A549 (cell line): ENCODE results near the gene SLC17A1.

Experiments
- ESRRA ChIP-seq: fragments of 150-350 bp; IDR thresholded peaks from 2 replicates; pipeline ENCODE4 v1.6.1; 2014; ENCODE audit warnings: mild to moderate bottlenecking, low read length, borderline replicate concordance
- FOSL2 ChIP-seq, 2 experiments: fragments of 450-650 bp in 1 of 2; fragments of >200 bp in 1 of 2; sonication (Bioruptor Twin) in 1 of 2; formaldehyde crosslinking; IDR thresholded peaks; 2 replicates each; pipeline versions ENCODE4 v1.5.0 to v1.6.1; 2016 to 2020; ENCODE audit warnings: mild to moderate bottlenecking in 1 of 2, moderate library complexity in 1 of 2
- HDAC2 ChIP-seq: fragments of 200-600 bp; sonication (generic); IDR thresholded peaks from 2 replicates; pipeline ENCODE4 v1.6.1; 2016
- JUNB ChIP-seq: fragments of >200 bp; sonication (Bioruptor Twin); formaldehyde crosslinking; IDR thresholded peaks from 2 replicates; pipeline ENCODE4 v1.6.1; 2016
- KDM1A ChIP-seq: fragments of 200-600 bp; sonication (generic); IDR thresholded peaks from 2 replicates; pipeline ENCODE4 v1.6.1; 2016; ENCODE audit warnings: low read depth, mild to moderate bottlenecking
- NR3C1 ChIP-seq: fragments of >200 bp; sonication (Bioruptor Twin); formaldehyde crosslinking; IDR thresholded peaks from 3 replicates; pipeline ENCODE4 v1.6.1; 2017
- PHF8 ChIP-seq: fragments of 200-600 bp; sonication (generic); IDR thresholded peaks from 2 replicates; pipeline ENCODE4 v1.6.1; 2016; ENCODE audit warnings: low read depth, mild to moderate bottlenecking, antibody characterized with exemption, moderate library complexity, borderline replicate concordance
- POLR2A ChIP-seq: IDR thresholded peaks from 2 replicates; pipeline ENCODE4 v1.6.1; 2012; ENCODE audit warnings: mild to moderate bottlenecking, low read length
- RNF2 ChIP-seq: fragments of 200-600 bp; sonication (generic); IDR thresholded peaks from 2 replicates; pipeline ENCODE4 v1.6.1; 2016; ENCODE audit warnings: low read depth, mild to moderate bottlenecking, antibody characterized with exemption, moderate library complexity, borderline replicate concordance

DNA sequence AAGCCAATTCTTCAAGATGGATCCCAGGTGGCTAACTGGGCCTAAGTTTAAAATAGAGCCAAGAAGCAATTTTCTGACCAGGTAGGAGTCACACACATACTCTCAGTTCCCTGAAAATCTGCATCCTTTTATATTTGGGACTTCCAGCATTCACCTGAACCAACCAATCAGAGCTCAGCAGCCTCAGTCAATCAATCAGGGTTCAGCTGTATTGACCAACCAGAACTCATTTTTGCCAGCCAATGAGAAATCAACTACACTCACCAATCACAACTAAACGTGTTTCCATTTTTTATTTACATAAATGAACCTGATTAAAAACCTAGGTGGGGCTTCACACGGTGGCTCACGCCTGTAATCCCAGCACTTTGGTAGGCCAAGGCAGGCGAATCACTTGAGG, 39.8 kb downstream of the SLC17A1 start:
- TF ChIP-seq PHF8: no peak
- no peak for TF ChIP-seq FOSL2 (IDR thresholded peaks at IDR 0.05)
- TF ChIP-seq FOSL2 (CRISPR knock-in tag; IDR thresholded peaks at IDR 0.05): no peak
- no peak for TF ChIP-seq NR3C1
- TF ChIP-seq KDM1A: no peak
- TF ChIP-seq HDAC2: no peak
- TF ChIP-seq JUNB: no peak
- no peak for TF ChIP-seq POLR2A
- no peak for TF ChIP-seq RNF2
- no peak for TF ChIP-seq ESRRA
